IMR-90 (cell line): ENCODE measurements around the gene ZDHHC8. TPM values are rescaled to one million over a fixed set of nuclear protein-coding genes. Genes with fewer than 3 reads are reported as not detected.

Source experiments
- ATAC-seq: fragments of 200-7000 bp; cut with Tn5 transposase; 2 replicates; pipeline ENCODE4 v1.9.1; 2020; ENCODE audit warnings: low read depth, mild to moderate bottlenecking, moderate library complexity
- BruUV-seq: library from RNA; stranded (reverse); fragments of 400-500 nt; replicated peaks from 2 replicates; lab custom pipeline; 2021; lab: Mats Ljungman, UMichigan
- CTCF ChIA-PET: fragments of 300-600 bp; formaldehyde crosslinking; extraction: SDS; loops from one replicate; lab custom pipeline; 2021; ENCODE audit warnings: antibody characterized with exemption; lab: Yijun Ruan, JAX
- POLR2A ChIA-PET: fragments of 300-600 bp; sonication (Branson Sonifier 250); formaldehyde crosslinking; loops from one replicate; lab custom pipeline; 2022; ENCODE audit warnings: antibody characterized with exemption; ENCODE audit not compliant: unreplicated experiment; lab: Charles Lee
- DNase-seq: peaks from one replicate; pipeline ENCODE4 v3.0.0; 2013
- H2AFZ ChIP-seq: replicated peaks from 2 replicates; pipeline ENCODE3; 2013; ENCODE audit warnings: low read length, mild to moderate bottlenecking; ENCODE audit not compliant: poor library complexity
- H2AK5ac ChIP-seq: 2 replicates; pipeline ENCODE4 v1.6.1; 2013; ENCODE audit warnings: low read depth, low read length, inconsistent platforms
- H2AK9ac ChIP-seq: replicated peaks from 2 replicates; pipeline ENCODE3; 2013; ENCODE audit warnings: mild to moderate bottlenecking, low read depth, low read length, moderate library complexity; ENCODE audit not compliant: poor library complexity
- H2BK120ac ChIP-seq: 2 replicates; pipeline ENCODE4 v1.6.1; 2013; ENCODE audit warnings: low read depth, low read length, inconsistent platforms
- H2BK15ac ChIP-seq: 3 replicates; pipeline ENCODE4 v1.6.1; 2013; ENCODE audit warnings: low read depth, low read length, inconsistent platforms
- H2BK20ac ChIP-seq: 2 replicates; pipeline ENCODE4 v1.6.1; 2013; ENCODE audit warnings: low read depth, mild to moderate bottlenecking, inconsistent platforms, low read length, moderate library complexity
- H2BK5ac ChIP-seq: 2 replicates; pipeline ENCODE4 v1.6.1; 2013; ENCODE audit warnings: mild to moderate bottlenecking, low read depth, low read length, inconsistent platforms; ENCODE audit not compliant: poor library complexity, severe bottlenecking
- H3K14ac ChIP-seq: replicated peaks from 2 replicates; pipeline ENCODE4 v1.6.1; 2013; ENCODE audit warnings: low read depth, low read length, inconsistent platforms
- H3K18ac ChIP-seq: 2 replicates; pipeline ENCODE4 v1.6.1; 2013; ENCODE audit warnings: low read depth, low read length, control low read depth
- H3K23ac ChIP-seq: 2 replicates; pipeline ENCODE4 v1.6.1; 2013; ENCODE audit warnings: low read depth, low read length, inconsistent platforms
- H3K27ac ChIP-seq: 2 replicates; pipeline ENCODE4 v1.5.1; 2013; ENCODE audit warnings: mild to moderate bottlenecking, control low read depth, low read length; ENCODE audit not compliant: insufficient read depth
- H3K27me3 ChIP-seq: 2 replicates; pipeline ENCODE4 v1.6.1; 2013; ENCODE audit warnings: low read length; ENCODE audit not compliant: control insufficient read depth, insufficient read depth
- H3K36me3 ChIP-seq: 2 replicates; pipeline ENCODE4 v1.6.1; 2013; ENCODE audit warnings: low read length, mixed read lengths; ENCODE audit not compliant: control insufficient read depth, insufficient read depth
- H3K4ac ChIP-seq: 2 replicates; pipeline ENCODE4 v1.6.1; 2013; ENCODE audit warnings: low read depth, low read length, inconsistent platforms
- H3K4me1 ChIP-seq: 2 replicates; pipeline ENCODE4 v1.6.1; 2013; ENCODE audit warnings: low read length, mixed read lengths; ENCODE audit not compliant: control insufficient read depth, insufficient read depth
- H3K4me2 ChIP-seq: 2 replicates; pipeline ENCODE4 v1.6.1; 2013; ENCODE audit warnings: low read depth, mild to moderate bottlenecking, control low read depth, low read length, moderate library complexity
- H3K4me3 ChIP-seq: 2 replicates; pipeline ENCODE4 v1.5.1; 2013; ENCODE audit warnings: low read depth, mild to moderate bottlenecking, control low read depth, low read length, moderate library complexity; ENCODE audit not compliant: insufficient read depth
- H3K56ac ChIP-seq: 2 replicates; pipeline ENCODE4 v1.6.1; 2013; ENCODE audit warnings: low read length, inconsistent platforms; ENCODE audit not compliant: insufficient read depth; ENCODE audit errors: extremely low read depth
- H3K79me1 ChIP-seq, 2 experiments: 2 replicates each; pipeline ENCODE4 v1.6.1; 2013; ENCODE audit warnings: low read length in 2 of 2, inconsistent platforms in 1 of 2, low read depth in 1 of 2
- H3K9ac ChIP-seq: 2 replicates; pipeline ENCODE4 v1.6.1; 2013; ENCODE audit warnings: low read depth, low read length, control low read depth
- H3K9me1 ChIP-seq: 2 replicates; pipeline ENCODE4 v1.6.1; 2013; ENCODE audit warnings: low read length, inconsistent platforms; ENCODE audit not compliant: insufficient read depth
- H3K9me3 ChIP-seq: 2 replicates; pipeline ENCODE4 v1.6.1; 2013; ENCODE audit warnings: low read length; ENCODE audit not compliant: control insufficient read depth, insufficient read depth
- H4K20me1 ChIP-seq: 2 replicates; pipeline ENCODE4 v1.6.1; 2013; ENCODE audit warnings: low read length, inconsistent platforms; ENCODE audit not compliant: insufficient read depth
- H4K5ac ChIP-seq: 2 replicates; pipeline ENCODE4 v1.6.1; 2013; ENCODE audit warnings: mild to moderate bottlenecking, low read depth, low read length, control low read depth
- H4K8ac ChIP-seq, 2 experiments: 2 replicates each; pipeline ENCODE4 v1.6.1; 2013; ENCODE audit warnings: low read depth in 2 of 2, low read length in 2 of 2, control low read depth in 1 of 2, inconsistent platforms in 1 of 2
- H4K91ac ChIP-seq: 2 replicates; pipeline ENCODE4 v1.6.1; 2013; ENCODE audit warnings: low read depth, low read length, inconsistent platforms; ENCODE audit not compliant: insufficient read depth
- BHLHE40 ChIP-seq: fragments of 150-350 bp; IDR thresholded peaks from 2 replicates; pipeline ENCODE4 v1.6.1; 2016; ENCODE audit warnings: mild to moderate bottlenecking, low read depth, low read length
- CEBPB ChIP-seq: IDR thresholded peaks from 2 replicates; pipeline ENCODE4 v1.6.1; 2012; ENCODE audit warnings: low read depth, low read length, improper control_type of control experiment
- CHD1 ChIP-seq: IDR thresholded peaks from 2 replicates; pipeline ENCODE4 v1.6.1; 2012; ENCODE audit warnings: low read depth, low read length, improper control_type of control experiment
- CTCF ChIP-seq: conservative IDR thresholded peaks from 2 replicates; pipeline ENCODE4 v1.5.1; 2012; ENCODE audit warnings: mild to moderate bottlenecking, low read depth, low read length, improper control_type of control experiment
- ELK1 ChIP-seq: fragments of 150-350 bp; IDR thresholded peaks from 2 replicates; pipeline ENCODE4 v1.6.1; 2016; ENCODE audit warnings: low read depth, mild to moderate bottlenecking, low read length, moderate library complexity, borderline replicate concordance
- FOS ChIP-seq: fragments of 150-350 bp; IDR thresholded peaks from 2 replicates; pipeline ENCODE4 v1.6.1; 2016; ENCODE audit warnings: low read depth, low read length
- MAFK ChIP-seq: IDR thresholded peaks from 2 replicates; pipeline ENCODE4 v1.6.1; 2012; ENCODE audit warnings: low read depth, low read length, improper control_type of control experiment
- MAZ ChIP-seq: IDR thresholded peaks from 2 replicates; pipeline ENCODE4 v1.6.1; 2012; ENCODE audit warnings: low read depth, mild to moderate bottlenecking, low read length, improper control_type of control experiment, moderate library complexity, borderline replicate concordance
- MXI1 ChIP-seq: IDR thresholded peaks from 2 replicates; pipeline ENCODE4 v1.6.1; 2012; ENCODE audit warnings: low read depth, mild to moderate bottlenecking, low read length, moderate library complexity, borderline replicate concordance
- NFE2L2 ChIP-seq: fragments of 150-350 bp; IDR thresholded peaks from 2 replicates; pipeline ENCODE4 v1.6.1; 2016; ENCODE audit warnings: low read depth, mild to moderate bottlenecking, low read length
- POLR2A ChIP-seq: IDR thresholded peaks from 2 replicates; pipeline ENCODE4 v1.6.1; 2012; ENCODE audit warnings: mild to moderate bottlenecking, low read depth, low read length
- RAD21 ChIP-seq: IDR thresholded peaks from 2 replicates; pipeline ENCODE4 v1.6.1; 2012; ENCODE audit warnings: low read length, improper control_type of control experiment
- RCOR1 ChIP-seq: IDR thresholded peaks from 2 replicates; pipeline ENCODE4 v1.6.1; 2012; ENCODE audit warnings: mild to moderate bottlenecking, low read length, improper control_type of control experiment; ENCODE audit not compliant: insufficient replicate concordance
- RFX5 ChIP-seq: IDR thresholded peaks from 2 replicates; pipeline ENCODE4 v1.8.0; 2012; ENCODE audit warnings: low read depth, mild to moderate bottlenecking, low read length, moderate library complexity
- USF2 ChIP-seq: fragments of 150-350 bp; IDR thresholded peaks from 2 replicates; pipeline ENCODE4 v1.6.1; 2017; ENCODE audit warnings: mild to moderate bottlenecking, antibody characterized with exemption, low read length, low read depth
- WGBS, 2 experiments: methylation state at CpG; one replicate each; pipeline versions ENCODE4 v1.1.5 to v1.1.7; 2013; ENCODE audit warnings: missing lambda C conversion rate in 2 of 2; ENCODE audit not compliant: insufficient read length in 1 of 2; ENCODE audit errors: extremely low coverage in 2 of 2; 5-methylcytosine and 5-hydroxymethylcytosine counted together
- dilution Hi-C: fragments of 300-500 bp; cut with HindIII; formaldehyde crosslinking; loops from one replicate; pipeline ENCODE4 v1.14.3; 2018; ENCODE audit warnings: low sequenced_read_pairs; ENCODE audit not compliant: unreplicated experiment
- in situ Hi-C: fragments of 300-500 bp; cut with MboI; formaldehyde crosslinking; loops from 3 replicates; pipeline ENCODE4 v1.14.3; 2019; ENCODE audit warnings: low sequenced_read_pairs, inconsistent platforms, mixed read lengths
- intact Hi-C: fragments of 100-400 bp; cut with micrococcal nuclease; formaldehyde crosslinking; loops from 2 replicates; pipeline ENCODE4 v1.10.0; 2022
- polyA plus RNA-seq, 3 experiments: library from polyadenylated mRNA; depleted of rRNA; stranded (reverse); fragments of >200 nt; gene quantifications; 2 replicates each; pipeline ENCODE4 v1.2.3, GENCODE V29; 2012; ENCODE audit warnings: low replicate concordance in 1 of 3
- total RNA-seq: library from RNA; depleted of rRNA; stranded (reverse); fragments of >200 nt; gene quantifications from 2 replicates; pipeline ENCODE4 v1.2.3, GENCODE V29; 2012

Gene ZDHHC8
- total and polyA plus RNA-seq, 2 of the 4 experiments (the other 2 are of a cell fraction): 2.5 to 72.6 TPM

- no peak overlapping the region for H4K8ac ChIP-seq
- H2BK120ac ChIP-seq: no peak overlapping the region
- H3K4ac ChIP-seq: no peak overlapping the region
- no peak overlapping the region for H3K56ac ChIP-seq
- DNase-seq: no peak
- no TSS peak for BruUV-seq
- no peaks in the 10 kb centered on the region for H3K79me1 ChIP-seq
- no peaks in the 10 kb centered on the region for H3K9me1 ChIP-seq
- ATAC-seq: no peak
- 64% methylated on average over 15 of the region's 30 CpGs; no CpG with 5 or more reads in 1 of the 2 experiments for WGBS, 2 experiments
- H3K23ac ChIP-seq: no peak overlapping the region
- H4K91ac ChIP-seq: no peak overlapping the region
- no peak overlapping the region for H3K4me3 ChIP-seq
- in situ Hi-C loops: loop anchor here (5.0 to 10.0 kb wide), 2 partner anchors 137 to 299 kb away; no protein-coding TSS in a partner anchor
- peaks cover 11% of the 10 kb centered on the region; the same call in 1 of the 2 replicates for H4K20me1 ChIP-seq
- peaks cover 8% of the 10 kb centered on the region; the same call in 1 of the 2 replicates for H3K27me3 ChIP-seq
- dilution Hi-C loops: no loop called here
- no peaks in the 10 kb centered on the region for H3K9me3 ChIP-seq
- no peak overlapping the region for H2BK15ac ChIP-seq
- no peak overlapping the region for H3K14ac ChIP-seq
- no peak overlapping the region for H2AK9ac ChIP-seq
- no peak overlapping the region for H2BK5ac ChIP-seq
- H3K4me1 ChIP-seq: peaks cover 8% of the 10 kb centered on the region
- H3K27ac ChIP-seq: no peak overlapping the region
- no peak overlapping the region for H3K4me2 ChIP-seq
- no peak overlapping the region for H2BK20ac ChIP-seq
- intact Hi-C loops: loop anchor here (2.0 to 5.0 kb wide), 2 partner anchors 113 to 302 kb away; partner anchors contain the start of gene RTN4R
- CTCF ChIA-PET: no interaction called here
- POLR2A ChIA-PET: no interaction called here
- H4K5ac ChIP-seq: no peak overlapping the region
- no peak overlapping the region for H3K9ac ChIP-seq
- H3K36me3 ChIP-seq: no peaks in the 10 kb centered on the region
- no peak overlapping the region for H2AFZ ChIP-seq
- no peak overlapping the region for H3K18ac ChIP-seq
- H2AK5ac ChIP-seq: no peak overlapping the region
- TF ChIP-seq USF2: no peak
- no peak for TF ChIP-seq FOS
- TF ChIP-seq ELK1: no peak
- TF ChIP-seq MAFK: no peak
- TF ChIP-seq MAZ: no peak
- TF ChIP-seq RCOR1: no peak
- no peak for TF ChIP-seq NFE2L2
- TF ChIP-seq CHD1: no peak
- TF ChIP-seq CEBPB: no peak
- no peak for TF ChIP-seq MXI1
- no peak for TF ChIP-seq RAD21
- no peak for TF ChIP-seq RFX5
- no peak for TF ChIP-seq BHLHE40
- no peak for TF ChIP-seq CTCF
- TF ChIP-seq POLR2A: no peak
Measured at GRCh38 chr22:20155330-20156041, 23.9 kb downstream of the ZDHHC8 start.
